HepG2 (cell line): Measurements from ENCODE around the gene TMEM131. TPM values are rescaled to one million over a fixed set of nuclear protein-coding genes. Genes with fewer than 3 reads are reported as not detected.

Experiments used
- AFF4 ChIP-seq: sonication (generic); formaldehyde crosslinking; IDR thresholded peaks from 2 replicates; pipeline ENCODE4 v1.4.0; 2020; ENCODE audit warnings: missing genetic modification reagents
- CEBPG ChIP-seq: IDR thresholded peaks from 2 replicates; pipeline ENCODE4 v1.6.1; 2016
- DR1 ChIP-seq: sonication (generic); formaldehyde crosslinking; IDR thresholded peaks from 2 replicates; pipeline ENCODE4 v1.8.0; 2021; ENCODE audit warnings: mild to moderate bottlenecking, missing genetic modification reagents, inconsistent platforms
- RBFOX2 ChIP-seq: fragments of 200-400 bp; formaldehyde crosslinking; IDR thresholded peaks from 2 replicates; pipeline ENCODE4 v1.6.1; 2017; ENCODE audit warnings: low read depth, mild to moderate bottlenecking, low read length
- SAFB2 ChIP-seq: sonication (generic); formaldehyde crosslinking; IDR thresholded peaks from 2 replicates; pipeline ENCODE4 v1.5.1; 2020; ENCODE audit warnings: missing genetic modification reagents, low read depth, mild to moderate bottlenecking, borderline replicate concordance
- SRSF1 ChIP-seq: fragments of 200-400 bp; formaldehyde crosslinking; optimal IDR thresholded peaks from 2 replicates; pipeline ENCODE3; 2017; ENCODE audit warnings: mild to moderate bottlenecking, low read depth, low read length, moderate library complexity
- TSC22D2 ChIP-seq: sonication (generic); formaldehyde crosslinking; IDR thresholded peaks from 2 replicates; pipeline ENCODE4 v1.5.1; 2020; ENCODE audit warnings: missing genetic modification reagents, mild to moderate bottlenecking, borderline replicate concordance
- ZFY ChIP-seq: sonication (generic); formaldehyde crosslinking; IDR thresholded peaks from 2 replicates; pipeline ENCODE4 v1.4.0; 2020; ENCODE audit warnings: missing genetic modification reagents
- ZKSCAN8 ChIP-seq: IDR thresholded peaks from 2 replicates; pipeline ENCODE4 v1.6.1; 2016; ENCODE audit warnings: borderline replicate concordance, missing genetic modification reagents, missing compliant biosample characterization
- ZMAT3 ChIP-seq: sonication (generic); formaldehyde crosslinking; conservative IDR thresholded peaks from 2 replicates; pipeline ENCODE4 v1.7.0; 2021; ENCODE audit warnings: missing genetic modification reagents
- ZMYM4 ChIP-seq: sonication (generic); formaldehyde crosslinking; IDR thresholded peaks from 2 replicates; pipeline ENCODE4 v1.8.1; 2023; ENCODE audit warnings: mild to moderate bottlenecking, missing genetic modification reagents
- ZNF331 ChIP-seq: sonication (generic); formaldehyde crosslinking; IDR thresholded peaks from 2 replicates; pipeline ENCODE4 v1.4.0; 2020; ENCODE audit warnings: missing genetic modification reagents
- ZNF446 ChIP-seq: sonication (generic); formaldehyde crosslinking; IDR thresholded peaks from 2 replicates; pipeline ENCODE4 v1.5.0; 2020; ENCODE audit warnings: mild to moderate bottlenecking, missing genetic modification reagents
- ZNF788 ChIP-seq: sonication (generic); formaldehyde crosslinking; IDR thresholded peaks from 2 replicates; pipeline ENCODE4 v1.5.0; 2020; ENCODE audit warnings: mild to moderate bottlenecking, missing genetic modification reagents, borderline replicate concordance
- ZNF879 ChIP-seq: sonication (generic); formaldehyde crosslinking; IDR thresholded peaks from 2 replicates; pipeline ENCODE4 v1.8.1; 2023; ENCODE audit warnings: missing genetic modification reagents
- polyA plus RNA-seq, 8 experiments: library from polyadenylated mRNA; depleted of rRNA in 3 of 8; stranded (reverse) in 7 of 8; unstranded in 1 of 8; fragments of >200 nt; fragmentation: Illumina TruSeq in 4 of 8; extraction: Trizol in 4 of 8; gene quantifications; 2 replicates each; pipeline versions ENCODE4 v1.2.1 to v1.2.3, GENCODE V29; 2011 to 2016; ENCODE audit warnings: low read depth in 4 of 8, missing spikeins in 1 of 8, mixed read lengths in 1 of 8; ENCODE audit not compliant: insufficient read depth in 1 of 8
- total RNA-seq, 5 experiments: library from RNA; depleted of rRNA; stranded (reverse); fragments of >200 nt; fragmentation: Illumina TruSeq; extraction: Trizol; gene quantifications; 2 replicates each; pipeline ENCODE4 v1.2.3, GENCODE V29; 2016; ENCODE audit warnings: low read depth in 1 of 5
- TF ChIP-seq, protein P1 (sequence below): sonication (generic); formaldehyde crosslinking; IDR thresholded peaks from 2 replicates; pipeline ENCODE4 v1.9.0; 2021; ENCODE audit warnings: missing genetic modification reagents, mild to moderate bottlenecking, borderline replicate concordance
- TF ChIP-seq, protein P2 (sequence below), 2 experiments: sonication (generic) in 1 of 2; formaldehyde crosslinking in 1 of 2; IDR thresholded peaks; 2 replicates each; pipeline versions ENCODE4 v1.5.1 to v1.6.1; 2011 to 2020; ENCODE audit warnings: borderline replicate concordance in 1 of 2, low read depth in 1 of 2, low read length in 1 of 2, mild to moderate bottlenecking in 1 of 2, missing genetic modification reagents in 1 of 2, moderate library complexity in 1 of 2

Gene TMEM131
- total and polyA plus RNA-seq, 2 of the 13 experiments (the other 11 are each of a cell fraction or from before 2014, with no cell fraction given): 17.9 to 19.5 TPM

DNA sequence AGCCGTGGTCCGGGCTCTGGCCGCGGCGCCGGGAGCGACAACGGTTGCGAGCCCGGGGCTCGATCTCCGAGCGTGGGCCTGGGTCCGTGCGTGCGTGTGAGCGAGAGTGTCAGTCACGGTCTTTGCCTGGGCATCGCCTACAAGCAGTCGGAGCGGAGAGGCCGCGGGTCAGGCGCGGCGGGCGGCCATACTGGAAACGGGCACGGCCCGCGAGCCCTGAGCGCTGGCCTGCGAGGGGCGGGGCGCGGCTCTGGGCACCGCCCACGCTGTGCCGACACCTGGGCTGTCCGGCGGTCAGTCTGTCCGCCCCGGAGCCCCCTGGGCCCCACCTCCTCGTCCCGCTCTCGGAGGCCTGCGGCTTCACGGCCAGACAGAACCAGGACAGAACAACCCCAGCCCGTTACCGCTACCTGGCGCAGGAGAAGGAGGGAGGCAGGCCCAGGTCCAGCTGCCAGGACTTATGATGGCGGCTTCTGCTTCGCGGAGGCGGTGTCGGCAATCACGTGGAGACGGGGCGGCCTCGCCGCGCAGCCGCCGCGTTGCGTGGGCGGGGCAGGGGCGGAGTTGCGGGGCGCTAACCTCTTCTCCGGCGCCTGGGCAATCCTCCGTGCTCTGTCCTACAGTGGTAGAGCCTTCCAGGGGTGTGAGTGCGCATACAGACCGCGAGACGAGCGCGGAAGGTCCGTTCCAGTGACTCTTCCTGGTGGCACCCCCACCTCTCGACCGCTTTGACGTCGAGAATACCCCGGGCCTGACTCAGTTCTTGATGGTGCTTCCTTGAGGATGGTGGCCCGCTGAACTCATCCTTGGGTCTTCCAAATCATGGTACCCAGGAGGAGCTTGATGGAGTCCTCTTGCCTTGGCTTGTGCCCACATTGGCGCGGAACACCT, at the start of gene TMEM131 (continued):
- TF ChIP-seq SAFB2 (peak; percentile 7; the same call in 1 of the 2 replicates), AFF4 (no peak), CEBPG (CRISPR knock-in tag) (peak; percentile 36; the same call in 1 of the 2 replicates), ZNF446 (CRISPR knock-in tag) (peak; percentile 57; the same call in 1 of the 2 replicates), TSC22D2 (peak; percentile 29; the same call in 1 of the 2 replicates), ZNF879 (peak; percentile 63; the same call in 1 of the 2 replicates), ZMYM4 (CRISPR knock-in tag) (peak; percentile 98), ZKSCAN8 (CRISPR knock-in tag) (peak; percentile 56), ZMAT3 (CRISPR knock-in tag) (peak; percentile 68; the same call in 1 of the 2 replicates), ZNF788 (CRISPR knock-in tag) (peak; percentile 91; the same call in 1 of the 2 replicates), ZNF331 (CRISPR knock-in tag) (peak; percentile 57; the same call in 1 of the 2 replicates), ZFY (CRISPR knock-in tag) (peak; percentile 98), RBFOX2 (peak; percentile 98), SRSF1 (peak; percentile 10), DR1 (peak; percentile 57; the same call in 1 of the 2 replicates)
- TF ChIP-seq, protein P1, sequence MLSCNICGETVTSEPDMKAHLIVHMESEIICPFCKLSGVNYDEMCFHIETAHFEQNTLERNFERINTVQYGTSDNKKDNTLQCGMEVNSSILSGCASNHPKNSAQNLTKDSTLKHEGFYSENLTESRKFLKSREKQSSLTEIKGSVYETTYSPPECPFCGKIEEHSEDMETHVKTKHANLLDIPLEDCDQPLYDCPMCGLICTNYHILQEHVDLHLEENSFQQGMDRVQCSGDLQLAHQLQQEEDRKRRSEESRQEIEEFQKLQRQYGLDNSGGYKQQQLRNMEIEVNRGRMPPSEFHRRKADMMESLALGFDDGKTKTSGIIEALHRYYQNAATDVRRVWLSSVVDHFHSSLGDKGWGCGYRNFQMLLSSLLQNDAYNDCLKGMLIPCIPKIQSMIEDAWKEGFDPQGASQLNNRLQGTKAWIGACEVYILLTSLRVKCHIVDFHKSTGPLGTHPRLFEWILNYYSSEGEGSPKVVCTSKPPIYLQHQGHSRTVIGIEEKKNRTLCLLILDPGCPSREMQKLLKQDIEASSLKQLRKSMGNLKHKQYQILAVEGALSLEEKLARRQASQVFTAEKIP (CRISPR knock-in tag): no peak
- TF ChIP-seq, protein P2, sequence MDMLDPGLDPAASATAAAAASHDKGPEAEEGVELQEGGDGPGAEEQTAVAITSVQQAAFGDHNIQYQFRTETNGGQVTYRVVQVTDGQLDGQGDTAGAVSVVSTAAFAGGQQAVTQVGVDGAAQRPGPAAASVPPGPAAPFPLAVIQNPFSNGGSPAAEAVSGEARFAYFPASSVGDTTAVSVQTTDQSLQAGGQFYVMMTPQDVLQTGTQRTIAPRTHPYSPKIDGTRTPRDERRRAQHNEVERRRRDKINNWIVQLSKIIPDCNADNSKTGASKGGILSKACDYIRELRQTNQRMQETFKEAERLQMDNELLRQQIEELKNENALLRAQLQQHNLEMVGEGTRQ (IDR thresholded peaks at IDR 0.05; ENCODE audit: low read depth, low read length): peak; percentile 95
- TF ChIP-seq, protein P2 (CRISPR knock-in tag; IDR thresholded peaks at IDR 0.05; ENCODE audit: borderline replicate concordance): peak; percentile 99; the same call in 1 of the 2 replicates
